SK-N-SH (cell line): ENCODE results near the gene AK5. TPM values are rescaled to one million over a fixed set of nuclear protein-coding genes. Genes with fewer than 3 reads are reported as not detected.

Source experiments
- CTCF ChIA-PET: fragments of 300-600, 350-600 bp; formaldehyde crosslinking; extraction: SDS; loops from one replicate; lab custom pipeline; 2021; lab: Yijun Ruan, JAX
- POLR2A ChIA-PET: fragments of 350-600 bp; sonication (Branson Sonifier 250); formaldehyde crosslinking; extraction: SDS; loops from one replicate; lab custom pipeline; 2020; ENCODE audit warnings: antibody characterized with exemption, inconsistent platforms; lab: Yijun Ruan, JAX
- DNase-seq: peaks from one replicate; pipeline ENCODE4 v3.0.0; 2012
- H2AFZ ChIP-seq: fragments of 200-600 bp; sonication (generic); 2 replicates; pipeline ENCODE4 v1.8.1; 2016; ENCODE audit warnings: antibody characterized with exemption, mild to moderate bottlenecking, low read depth
- H3F3A ChIP-seq: fragments of 200-600 bp; sonication (generic); replicated peaks from 2 replicates; pipeline ENCODE3; 2016; ENCODE audit warnings: antibody characterized with exemption, mild to moderate bottlenecking; ENCODE audit not compliant: insufficient read depth
- H3K27ac ChIP-seq, 2 experiments: fragments of 200-500 bp in 1 of 2; fragments of 200-600 bp in 1 of 2; sonication (Bioruptor generic) in 1 of 2; sonication (generic), shearing (Covaris generic) in 1 of 2; 2 replicates each; pipeline versions ENCODE4 v1.5.1 to v1.6.1; 2014 to 2016; ENCODE audit warnings: low read depth in 2 of 2, inconsistent platforms in 1 of 2, low read length in 1 of 2, mild to moderate bottlenecking in 1 of 2, mixed read lengths in 1 of 2
- H3K27me3 ChIP-seq: fragments of 200-600 bp; sonication (generic), shearing (Covaris generic); 2 replicates; pipeline ENCODE4 v1.6.1; 2016; ENCODE audit warnings: mixed run types; ENCODE audit not compliant: insufficient read depth
- H3K36me3 ChIP-seq, 2 experiments: fragments of 200-500 bp in 1 of 2; fragments of 200-600 bp in 1 of 2; sonication (Bioruptor generic) in 1 of 2; sonication (generic) in 1 of 2; replicated peaks in 1 of 2; 2 replicates each; pipeline versions ENCODE3 to v1.5.1; 2014 to 2016; ENCODE audit warnings: low read length in 1 of 2, mild to moderate bottlenecking in 1 of 2; ENCODE audit not compliant: insufficient read depth in 2 of 2, control insufficient read depth in 1 of 2
- H3K4me1 ChIP-seq, 2 experiments: fragments of 200-500 bp in 1 of 2; fragments of 200-600 bp in 1 of 2; sonication (Bioruptor generic) in 1 of 2; sonication (generic), shearing (Covaris generic) in 1 of 2; 2 replicates each; pipeline versions ENCODE4 v1.5.1 to v1.6.1; 2014 to 2016; ENCODE audit warnings: low read depth in 1 of 2, low read length in 1 of 2, mixed run types in 1 of 2; ENCODE audit not compliant: insufficient read depth in 2 of 2, control insufficient read depth in 1 of 2
- H3K4me2 ChIP-seq: fragments of 200-600 bp; sonication (generic), shearing (Covaris generic); 2 replicates; pipeline ENCODE4 v1.6.1; 2017; ENCODE audit warnings: mixed run types
- H3K4me3 ChIP-seq, 2 experiments: fragments of 200-500 bp in 1 of 2; fragments of 200-600 bp in 1 of 2; sonication (Bioruptor generic) in 1 of 2; sonication (generic), shearing (Covaris generic) in 1 of 2; 2 replicates each; pipeline versions ENCODE4 v1.5.1 to v1.8.1; 2014 to 2016; ENCODE audit warnings: low read depth in 2 of 2, inconsistent platforms in 1 of 2, low read length in 1 of 2, mild to moderate bottlenecking in 1 of 2, mixed read lengths in 1 of 2, moderate library complexity in 1 of 2
- H3K79me2 ChIP-seq: fragments of 200-600 bp; sonication (generic); 2 replicates; pipeline ENCODE4 v1.8.1; 2017; ENCODE audit warnings: mild to moderate bottlenecking; ENCODE audit not compliant: insufficient read depth
- H3K9ac ChIP-seq: fragments of 200-600 bp; sonication (generic); 2 replicates; pipeline ENCODE4 v1.6.1; 2017; ENCODE audit warnings: mixed run types
- H3K9me2 ChIP-seq: fragments of 200-600 bp; sonication (generic); 2 replicates; pipeline ENCODE4 v1.6.1; 2017; ENCODE audit warnings: mixed run types
- H3K9me3 ChIP-seq: fragments of 200-600 bp; sonication (generic); 2 replicates; pipeline ENCODE4 v1.6.1; 2017; ENCODE audit warnings: mixed run types, mild to moderate bottlenecking, moderate library complexity
- H4K20me1 ChIP-seq: fragments of 200-600 bp; sonication (generic); 2 replicates; pipeline ENCODE4 v1.6.1; 2017; ENCODE audit warnings: mild to moderate bottlenecking, mixed run types; ENCODE audit not compliant: insufficient read depth
- CHD2 ChIP-seq: fragments of 150-350 bp; IDR thresholded peaks from 2 replicates; pipeline ENCODE4 v1.6.1; 2018; ENCODE audit warnings: low read length; ENCODE audit not compliant: partially characterized antibody
- FOSL2 ChIP-seq: IDR thresholded peaks from 2 replicates; pipeline ENCODE4 v1.4.0; 2012; ENCODE audit warnings: low read depth, mild to moderate bottlenecking, moderate library complexity, borderline replicate concordance
- GABPA ChIP-seq: IDR thresholded peaks from 2 replicates; pipeline ENCODE4 v1.4.0; 2012; ENCODE audit warnings: low read depth, mild to moderate bottlenecking
- GATA2 ChIP-seq: sonication (generic); formaldehyde crosslinking; IDR thresholded peaks from 2 replicates; pipeline ENCODE4 v1.5.0; 2020; ENCODE audit warnings: mild to moderate bottlenecking, missing genetic modification reagents
- JUND ChIP-seq: IDR thresholded peaks from 2 replicates; pipeline ENCODE4 v1.4.0; 2012
- MEF2A ChIP-seq: IDR thresholded peaks from 2 replicates; pipeline ENCODE4 v1.4.0; 2012; ENCODE audit warnings: low read depth, borderline replicate concordance
- RAD21 ChIP-seq: IDR thresholded peaks from 2 replicates; pipeline ENCODE4 v1.6.1; 2012; ENCODE audit warnings: mild to moderate bottlenecking, low read length
- RCOR1 ChIP-seq: fragments of 150-350 bp; IDR thresholded peaks from 2 replicates; pipeline ENCODE4 v1.6.1; 2017; ENCODE audit warnings: antibody characterized with exemption, low read length
- RFX5 ChIP-seq: IDR thresholded peaks from 2 replicates; pipeline ENCODE4 v1.6.1; 2012; ENCODE audit warnings: mild to moderate bottlenecking, improper control_type of control experiment, low read length
- SIN3A ChIP-seq: IDR thresholded peaks from 2 replicates; pipeline ENCODE4 v1.6.1; 2012; ENCODE audit warnings: low read depth, mild to moderate bottlenecking, low read length, moderate library complexity, borderline replicate concordance
- TCF12 ChIP-seq: IDR thresholded peaks from 2 replicates; pipeline ENCODE4 v1.4.0; 2012
- TEAD4 ChIP-seq: IDR thresholded peaks from 2 replicates; pipeline ENCODE4 v1.4.0; 2012; ENCODE audit warnings: mild to moderate bottlenecking, borderline replicate concordance; ENCODE audit not compliant: insufficient read depth
- YY1 ChIP-seq: IDR thresholded peaks from 2 replicates; pipeline ENCODE4 v1.4.0; 2012; ENCODE audit warnings: low read depth, mild to moderate bottlenecking
- WGBS: methylation state at CpG from one replicate; pipeline ENCODE4 v1.1.6; 2017; ENCODE audit warnings: low lambda C conversion rate; 5-methylcytosine and 5-hydroxymethylcytosine counted together
- polyA plus RNA-seq, 3 experiments: library from polyadenylated mRNA; depleted of rRNA; stranded (reverse); fragments of >200 nt; gene quantifications; 2 replicates each; pipeline ENCODE4 v1.2.3, GENCODE V29; 2012
- TF ChIP-seq, protein P1 (sequence below): IDR thresholded peaks from 2 replicates; pipeline ENCODE4 v1.4.0; 2012; ENCODE audit warnings: low read depth
- TF ChIP-seq, protein P2 (sequence below): IDR thresholded peaks from 2 replicates; pipeline ENCODE4 v1.6.1; 2012; ENCODE audit warnings: mild to moderate bottlenecking, low read depth, low read length, moderate library complexity
- TF ChIP-seq, protein P3 (sequence below): IDR thresholded peaks from 2 replicates; pipeline ENCODE4; 2012
- TF ChIP-seq, protein P4 (sequence below): IDR thresholded peaks from 2 replicates; pipeline ENCODE4 v1.4.0; 2012; ENCODE audit warnings: low read depth, borderline replicate concordance
- TF ChIP-seq, protein P5 (sequence below): fragments of 200-600 bp; sonication (generic); IDR thresholded peaks from 2 replicates; pipeline ENCODE4 v1.6.1; 2017; ENCODE audit warnings: antibody characterized with exemption, mild to moderate bottlenecking, moderate library complexity

The AK5 gene
- polyA plus RNA-seq, 1 of the 3 experiments (the other 2 are of a cell fraction), result 22.9 TPM

DNA sequence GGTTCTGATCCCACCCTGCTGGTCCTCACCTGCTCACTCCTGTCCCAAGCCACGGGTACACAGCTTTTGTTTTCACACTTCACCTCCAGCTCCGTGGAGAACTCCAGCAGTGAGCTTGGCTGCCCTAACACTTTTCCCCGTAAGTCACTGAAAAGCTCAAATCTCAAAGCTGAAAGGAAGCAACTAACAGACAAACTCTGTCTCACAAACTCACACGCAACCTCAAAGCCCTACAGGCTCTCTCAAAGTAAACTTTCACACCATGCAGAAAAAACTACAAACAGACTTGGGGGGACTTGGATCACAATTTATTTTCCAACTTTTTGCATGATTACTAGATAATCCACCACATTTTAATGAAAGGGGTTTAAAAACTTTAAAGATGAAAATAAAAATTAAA lies 88.3 kb downstream of the AK5 start:
- CTCF ChIA-PET, result no interaction called here
- H3K4me1 ChIP-seq, result peaks cover 5 to 15% of the 10 kb centered on the region in 2 experiments
- no peak overlapping the region for H3K4me2 ChIP-seq
- peaks cover 25% of the 10 kb centered on the region for H3F3A ChIP-seq
- H2AFZ ChIP-seq, result no peak overlapping the region
- 83% methylated on average over 4 of the region's 4 CpGs for WGBS
- no peaks in the 10 kb centered on the region for H3K79me2 ChIP-seq
- no peak for DNase-seq
- no peaks in the 10 kb centered on the region for H3K9me2 ChIP-seq
- no peaks in the 10 kb centered on the region for H3K27me3 ChIP-seq
- H3K27ac ChIP-seq, result peak overlapping the region; percentile 64 to 74; a peak in 3 of 4 replicates
- POLR2A ChIA-PET, result no interaction called here
- no peaks in the 10 kb centered on the region for H3K36me3 ChIP-seq
- TF ChIP-seq, protein P1, sequence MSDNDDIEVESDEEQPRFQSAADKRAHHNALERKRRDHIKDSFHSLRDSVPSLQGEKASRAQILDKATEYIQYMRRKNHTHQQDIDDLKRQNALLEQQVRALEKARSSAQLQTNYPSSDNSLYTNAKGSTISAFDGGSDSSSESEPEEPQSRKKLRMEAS, result no peak
- H4K20me1 ChIP-seq, result no peaks in the 10 kb centered on the region
- no peaks in the 10 kb centered on the region for H3K9me3 ChIP-seq
- no peak overlapping the region for H3K9ac ChIP-seq
- no peak overlapping the region for H3K4me3 ChIP-seq

DNA sequence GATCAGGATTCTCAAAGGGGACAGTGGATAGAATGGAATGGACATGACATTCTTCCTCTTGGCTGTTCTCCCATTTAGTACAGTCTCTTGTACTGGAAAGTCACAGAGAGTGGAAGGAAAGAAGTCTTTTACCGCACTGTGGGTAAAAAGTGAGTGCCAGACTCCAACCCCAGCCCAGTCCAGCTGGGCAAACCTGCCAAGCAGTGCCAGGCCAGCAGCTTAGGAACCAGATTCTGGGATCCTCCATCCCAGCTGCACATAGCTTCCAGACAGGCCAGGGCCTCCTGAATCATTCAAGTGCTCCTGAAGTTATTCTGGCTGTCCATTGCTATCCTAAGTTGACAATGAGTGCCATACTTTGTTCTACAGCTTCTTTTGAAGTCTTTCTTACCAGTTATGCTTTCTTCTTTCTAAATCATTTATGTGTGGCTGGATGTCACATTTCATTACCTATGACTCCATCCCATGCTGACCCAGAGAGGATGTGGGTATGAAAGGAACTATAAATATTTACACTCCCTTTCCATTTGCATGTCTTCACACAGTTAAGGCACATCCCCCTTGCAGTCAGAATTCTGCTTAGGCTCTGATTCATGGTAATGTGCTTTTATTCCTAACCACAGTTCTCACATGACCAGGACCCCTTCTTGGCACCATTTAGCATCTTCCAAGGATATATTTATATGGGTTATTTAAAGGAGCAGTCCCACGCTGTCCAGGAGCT lies 88.9 kb downstream of the AK5 start:
- WGBS, result 74% methylated on average over 2 of the region's 2 CpGs
- Histone ChIP-seq H4K20me1 (no peaks in the 10 kb centered on the region), H3F3A (peaks cover 25% of the 10 kb centered on the region), H3K79me2 (no peaks in the 10 kb centered on the region), H3K4me2 (peak overlapping the region; percentile 14; the same call in 1 of the 2 replicates), H3K36me3 (no peaks in the 10 kb centered on the region), H3K9me2 (no peaks in the 10 kb centered on the region), H3K27ac (peak overlapping the region; percentile 74 to 79; a peak in 3 of 4 replicates), H3K4me1 (peaks cover 10 to 15% of the 10 kb centered on the region in 2 experiments), H3K9me3 (no peaks in the 10 kb centered on the region), H3K4me3 (no peak overlapping the region), H3K27me3 (no peaks in the 10 kb centered on the region), H3K9ac (no peak overlapping the region), H2AFZ (no peak overlapping the region)
- DNase-seq, result no peak
- POLR2A ChIA-PET, result no interaction called here
- CTCF ChIA-PET, result no interaction called here
- TF ChIP-seq GABPA (no peak), SIN3A (peak; percentile 59; the same call in 1 of the 2 replicates), FOSL2 (peak; percentile 65; the same call in 1 of the 2 replicates), YY1 (peak; percentile 21; the same call in 1 of the 2 replicates), RAD21 (no peak), RFX5 (no peak), TEAD4 (peak; percentile 85), GATA2 (CRISPR knock-in tag) (no peak), JUND (peak; percentile 83), CHD2 (no peak), TCF12 (peak; percentile 90), RCOR1 (no peak), MEF2A (no peak)
- TF ChIP-seq, protein P2, sequence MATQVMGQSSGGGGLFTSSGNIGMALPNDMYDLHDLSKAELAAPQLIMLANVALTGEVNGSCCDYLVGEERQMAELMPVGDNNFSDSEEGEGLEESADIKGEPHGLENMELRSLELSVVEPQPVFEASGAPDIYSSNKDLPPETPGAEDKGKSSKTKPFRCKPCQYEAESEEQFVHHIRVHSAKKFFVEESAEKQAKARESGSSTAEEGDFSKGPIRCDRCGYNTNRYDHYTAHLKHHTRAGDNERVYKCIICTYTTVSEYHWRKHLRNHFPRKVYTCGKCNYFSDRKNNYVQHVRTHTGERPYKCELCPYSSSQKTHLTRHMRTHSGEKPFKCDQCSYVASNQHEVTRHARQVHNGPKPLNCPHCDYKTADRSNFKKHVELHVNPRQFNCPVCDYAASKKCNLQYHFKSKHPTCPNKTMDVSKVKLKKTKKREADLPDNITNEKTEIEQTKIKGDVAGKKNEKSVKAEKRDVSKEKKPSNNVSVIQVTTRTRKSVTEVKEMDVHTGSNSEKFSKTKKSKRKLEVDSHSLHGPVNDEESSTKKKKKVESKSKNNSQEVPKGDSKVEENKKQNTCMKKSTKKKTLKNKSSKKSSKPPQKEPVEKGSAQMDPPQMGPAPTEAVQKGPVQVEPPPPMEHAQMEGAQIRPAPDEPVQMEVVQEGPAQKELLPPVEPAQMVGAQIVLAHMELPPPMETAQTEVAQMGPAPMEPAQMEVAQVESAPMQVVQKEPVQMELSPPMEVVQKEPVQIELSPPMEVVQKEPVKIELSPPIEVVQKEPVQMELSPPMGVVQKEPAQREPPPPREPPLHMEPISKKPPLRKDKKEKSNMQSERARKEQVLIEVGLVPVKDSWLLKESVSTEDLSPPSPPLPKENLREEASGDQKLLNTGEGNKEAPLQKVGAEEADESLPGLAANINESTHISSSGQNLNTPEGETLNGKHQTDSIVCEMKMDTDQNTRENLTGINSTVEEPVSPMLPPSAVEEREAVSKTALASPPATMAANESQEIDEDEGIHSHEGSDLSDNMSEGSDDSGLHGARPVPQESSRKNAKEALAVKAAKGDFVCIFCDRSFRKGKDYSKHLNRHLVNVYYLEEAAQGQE, result no peak
- TF ChIP-seq, protein P3, sequence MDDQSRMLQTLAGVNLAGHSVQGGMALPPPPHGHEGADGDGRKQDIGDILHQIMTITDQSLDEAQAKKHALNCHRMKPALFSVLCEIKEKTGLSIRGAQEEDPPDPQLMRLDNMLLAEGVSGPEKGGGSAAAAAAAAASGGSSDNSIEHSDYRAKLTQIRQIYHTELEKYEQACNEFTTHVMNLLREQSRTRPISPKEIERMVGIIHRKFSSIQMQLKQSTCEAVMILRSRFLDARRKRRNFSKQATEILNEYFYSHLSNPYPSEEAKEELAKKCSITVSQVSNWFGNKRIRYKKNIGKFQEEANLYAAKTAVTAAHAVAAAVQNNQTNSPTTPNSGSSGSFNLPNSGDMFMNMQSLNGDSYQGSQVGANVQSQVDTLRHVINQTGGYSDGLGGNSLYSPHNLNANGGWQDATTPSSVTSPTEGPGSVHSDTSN, result peak; percentile 95
- TF ChIP-seq, protein P4, sequence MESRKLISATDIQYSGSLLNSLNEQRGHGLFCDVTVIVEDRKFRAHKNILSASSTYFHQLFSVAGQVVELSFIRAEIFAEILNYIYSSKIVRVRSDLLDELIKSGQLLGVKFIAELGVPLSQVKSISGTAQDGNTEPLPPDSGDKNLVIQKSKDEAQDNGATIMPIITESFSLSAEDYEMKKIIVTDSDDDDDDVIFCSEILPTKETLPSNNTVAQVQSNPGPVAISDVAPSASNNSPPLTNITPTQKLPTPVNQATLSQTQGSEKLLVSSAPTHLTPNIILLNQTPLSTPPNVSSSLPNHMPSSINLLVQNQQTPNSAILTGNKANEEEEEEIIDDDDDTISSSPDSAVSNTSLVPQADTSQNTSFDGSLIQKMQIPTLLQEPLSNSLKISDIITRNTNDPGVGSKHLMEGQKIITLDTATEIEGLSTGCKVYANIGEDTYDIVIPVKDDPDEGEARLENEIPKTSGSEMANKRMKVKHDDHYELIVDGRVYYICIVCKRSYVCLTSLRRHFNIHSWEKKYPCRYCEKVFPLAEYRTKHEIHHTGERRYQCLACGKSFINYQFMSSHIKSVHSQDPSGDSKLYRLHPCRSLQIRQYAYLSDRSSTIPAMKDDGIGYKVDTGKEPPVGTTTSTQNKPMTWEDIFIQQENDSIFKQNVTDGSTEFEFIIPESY, result no peak
- TF ChIP-seq, protein P1, result peak; percentile 57; the same call in 1 of the 2 replicates
- TF ChIP-seq, protein P5, sequence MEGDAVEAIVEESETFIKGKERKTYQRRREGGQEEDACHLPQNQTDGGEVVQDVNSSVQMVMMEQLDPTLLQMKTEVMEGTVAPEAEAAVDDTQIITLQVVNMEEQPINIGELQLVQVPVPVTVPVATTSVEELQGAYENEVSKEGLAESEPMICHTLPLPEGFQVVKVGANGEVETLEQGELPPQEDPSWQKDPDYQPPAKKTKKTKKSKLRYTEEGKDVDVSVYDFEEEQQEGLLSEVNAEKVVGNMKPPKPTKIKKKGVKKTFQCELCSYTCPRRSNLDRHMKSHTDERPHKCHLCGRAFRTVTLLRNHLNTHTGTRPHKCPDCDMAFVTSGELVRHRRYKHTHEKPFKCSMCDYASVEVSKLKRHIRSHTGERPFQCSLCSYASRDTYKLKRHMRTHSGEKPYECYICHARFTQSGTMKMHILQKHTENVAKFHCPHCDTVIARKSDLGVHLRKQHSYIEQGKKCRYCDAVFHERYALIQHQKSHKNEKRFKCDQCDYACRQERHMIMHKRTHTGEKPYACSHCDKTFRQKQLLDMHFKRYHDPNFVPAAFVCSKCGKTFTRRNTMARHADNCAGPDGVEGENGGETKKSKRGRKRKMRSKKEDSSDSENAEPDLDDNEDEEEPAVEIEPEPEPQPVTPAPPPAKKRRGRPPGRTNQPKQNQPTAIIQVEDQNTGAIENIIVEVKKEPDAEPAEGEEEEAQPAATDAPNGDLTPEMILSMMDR, result no peak
